ENCODE results near the gene ZRANB1. TPM values are rescaled to one million over a fixed set of nuclear protein-coding genes. Genes with fewer than 3 reads are reported as not detected.
A peak's percentile ranks its signal among the peaks of the same experiment; 100 is the strongest.

Gene ZRANB1
- total and polyA plus RNA-seq, 2 of the 4 experiments (the other 2 are of a cell fraction): 11.2 to 24.7 TPM

DNA sequence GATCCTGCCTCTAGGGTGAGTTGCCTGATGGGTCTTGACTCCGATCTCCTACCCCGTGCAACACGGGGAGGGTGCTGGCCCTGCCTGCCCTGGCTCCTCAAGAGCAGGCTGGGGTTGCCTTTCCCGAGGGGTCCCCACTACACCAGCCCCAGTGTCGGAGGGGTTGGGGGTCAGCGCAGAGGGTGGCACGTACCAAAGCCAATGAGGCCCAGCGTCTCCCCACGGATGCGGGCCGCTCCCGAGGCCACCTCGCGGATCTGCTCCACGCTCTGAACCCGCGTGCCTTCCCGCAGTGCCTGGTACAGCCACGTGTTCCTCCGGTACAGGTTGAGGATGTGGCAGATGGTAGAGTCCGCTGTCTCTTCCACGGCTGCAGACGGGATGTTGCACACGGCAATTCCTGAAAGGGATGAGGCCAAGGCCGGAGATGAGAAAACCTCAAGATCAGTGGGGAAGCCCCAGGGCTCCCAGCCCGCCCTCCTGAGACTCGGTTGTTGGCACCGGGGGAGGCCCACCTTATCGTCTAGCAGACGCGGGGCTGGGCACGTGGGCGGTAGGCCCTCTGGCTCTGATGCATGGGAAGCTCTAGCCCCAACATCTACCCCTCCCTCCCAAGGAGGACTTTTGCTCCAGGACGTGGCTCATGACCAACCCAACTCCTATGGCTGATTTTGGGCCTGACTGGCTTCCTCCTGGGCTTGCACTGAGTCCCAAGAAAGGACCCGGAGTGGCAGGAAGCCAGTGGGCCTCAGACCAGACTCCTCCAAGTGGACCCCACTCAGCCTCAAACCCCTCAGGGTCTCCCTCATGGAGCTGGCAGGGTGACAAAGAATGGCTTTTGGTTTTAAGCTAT, 56.1 kb downstream of the ZRANB1 start (continued):
- no peak for TF ChIP-seq SMC3 (IDR thresholded peaks at IDR 0.05; ENCODE audit: low read depth, low read length)

GRCh38 chr10:124998624-124999291, 56.8 kb downstream of the ZRANB1 start:
- no peaks in the 10 kb centered on the region for H3K27me3 ChIP-seq (ENCODE audit: control insufficient read depth, insufficient read depth, low read length)
- 82% methylated on average over 4 of the region's 16 CpGs; no CpG with 5 or more reads in 1 of the 2 experiments for WGBS, 2 experiments (ENCODE audit: extremely low coverage in 2 of 2, insufficient read length in 1 of 2)
- POLR2A ChIA-PET (ENCODE audit: unreplicated experiment): no interaction called here
- no TSS peak for BruUV-seq (replicated peaks)
- no peak overlapping the region for H3K56ac ChIP-seq (ENCODE audit: extremely low read depth, insufficient read depth, low read length)
- H3K36me3 ChIP-seq (ENCODE audit: control insufficient read depth, insufficient read depth, low read length): peaks cover 66% of the 10 kb centered on the region
- H2AK5ac ChIP-seq (ENCODE audit: low read depth, low read length): no peak overlapping the region; the same call in 1 of the 2 replicates
- peaks cover 21% of the 10 kb centered on the region for H3K9me1 ChIP-seq (ENCODE audit: insufficient read depth, low read length)
- H4K20me1 ChIP-seq (ENCODE audit: insufficient read depth, low read length): peaks cover 45% of the 10 kb centered on the region
- CTCF ChIA-PET: interaction anchor here (0.6 to 1.8 kb wide), 3 partner anchors 37 to 54 kb away, joined by 3 to 13 read pairs (median 4); no protein-coding TSS in a partner anchor
- H3K14ac ChIP-seq (replicated peaks; ENCODE audit: low read depth, low read length): no peak overlapping the region; the same call in none of the 2 replicates
- peak overlapping the region; percentile 2; the same call in 1 of the 2 replicates for H4K91ac ChIP-seq (ENCODE audit: insufficient read depth, low read depth, low read length)
- no peak overlapping the region for H2BK120ac ChIP-seq (ENCODE audit: low read depth, low read length)
- H2AFZ ChIP-seq (replicated peaks; ENCODE audit: low read length, poor library complexity): no peak overlapping the region
- no peak overlapping the region for H2BK15ac ChIP-seq (ENCODE audit: low read depth, low read length)
- ATAC-seq (ENCODE audit: low read depth) (no peak), DNase-seq (no peak)
- in situ Hi-C loops (cut with MboI; ENCODE audit: low sequenced_read_pairs) (loop anchor here (25.0 kb wide), 1 partner anchor 461 kb away; no protein-coding TSS in a partner anchor), intact Hi-C loops (cut with micrococcal nuclease) (loop anchor here (1.0 to 10.0 kb wide), 3 partner anchors 63 to 716 kb away; partner anchors contain the start of gene EDRF1), dilution Hi-C loops (cut with HindIII; ENCODE audit: low sequenced_read_pairs, unreplicated experiment) (no loop called here)
- no peak overlapping the region for H4K5ac ChIP-seq (ENCODE audit: low read depth, low read length)
- no peak overlapping the region for H3K4me2 ChIP-seq (ENCODE audit: low read depth, low read length)
- H3K4me3 ChIP-seq (ENCODE audit: insufficient read depth, low read depth, low read length): no peak overlapping the region
- H3K79me1 ChIP-seq (ENCODE audit: low read depth in 1 of 2, low read length in 2 of 2): peaks cover 20 to 76% of the 10 kb centered on the region in 2 experiments; a peak in 3 of 4 replicates
- H3K4me1 ChIP-seq (ENCODE audit: control insufficient read depth, insufficient read depth, low read length): peaks cover 32% of the 10 kb centered on the region
- peak overlapping the region; percentile 84; the same call in 1 of the 2 replicates for H3K4ac ChIP-seq (ENCODE audit: low read depth, low read length)
- no peaks in the 10 kb centered on the region for H3K9me3 ChIP-seq (ENCODE audit: control insufficient read depth, insufficient read depth, low read length)
- H2BK5ac ChIP-seq (ENCODE audit: low read depth, low read length, poor library complexity, severe bottlenecking): no peak overlapping the region
- no peak overlapping the region for H2AK9ac ChIP-seq (replicated peaks; ENCODE audit: low read depth, low read length, poor library complexity)
- no peak overlapping the region for H3K27ac ChIP-seq (ENCODE audit: insufficient read depth, low read length)
- H4K8ac ChIP-seq (ENCODE audit: low read depth in 2 of 2, low read length in 2 of 2): no peak overlapping the region
- H3K9ac ChIP-seq (ENCODE audit: low read depth, low read length): no peak overlapping the region
- H3K18ac ChIP-seq (ENCODE audit: low read depth, low read length): no peak overlapping the region
- TF ChIP-seq, protein P1, sequence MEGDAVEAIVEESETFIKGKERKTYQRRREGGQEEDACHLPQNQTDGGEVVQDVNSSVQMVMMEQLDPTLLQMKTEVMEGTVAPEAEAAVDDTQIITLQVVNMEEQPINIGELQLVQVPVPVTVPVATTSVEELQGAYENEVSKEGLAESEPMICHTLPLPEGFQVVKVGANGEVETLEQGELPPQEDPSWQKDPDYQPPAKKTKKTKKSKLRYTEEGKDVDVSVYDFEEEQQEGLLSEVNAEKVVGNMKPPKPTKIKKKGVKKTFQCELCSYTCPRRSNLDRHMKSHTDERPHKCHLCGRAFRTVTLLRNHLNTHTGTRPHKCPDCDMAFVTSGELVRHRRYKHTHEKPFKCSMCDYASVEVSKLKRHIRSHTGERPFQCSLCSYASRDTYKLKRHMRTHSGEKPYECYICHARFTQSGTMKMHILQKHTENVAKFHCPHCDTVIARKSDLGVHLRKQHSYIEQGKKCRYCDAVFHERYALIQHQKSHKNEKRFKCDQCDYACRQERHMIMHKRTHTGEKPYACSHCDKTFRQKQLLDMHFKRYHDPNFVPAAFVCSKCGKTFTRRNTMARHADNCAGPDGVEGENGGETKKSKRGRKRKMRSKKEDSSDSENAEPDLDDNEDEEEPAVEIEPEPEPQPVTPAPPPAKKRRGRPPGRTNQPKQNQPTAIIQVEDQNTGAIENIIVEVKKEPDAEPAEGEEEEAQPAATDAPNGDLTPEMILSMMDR (conservative IDR thresholded peaks at IDR 0.05; ENCODE audit: low read depth, low read length): no peak
- no peak for TF ChIP-seq NFE2L2 (IDR thresholded peaks at IDR 0.05; ENCODE audit: low read depth, low read length)
- TF ChIP-seq POLR2A (IDR thresholded peaks at IDR 0.05; ENCODE audit: low read depth, low read length): no peak
- TF ChIP-seq RCOR1 (IDR thresholded peaks at IDR 0.05; ENCODE audit: insufficient replicate concordance, low read length): no peak
- no peak for TF ChIP-seq MAFK (IDR thresholded peaks at IDR 0.05; ENCODE audit: low read depth, low read length)
- TF ChIP-seq FOS (IDR thresholded peaks at IDR 0.05; ENCODE audit: low read depth, low read length): no peak
- TF ChIP-seq MXI1 (IDR thresholded peaks at IDR 0.05; ENCODE audit: borderline replicate concordance, low read depth, low read length): no peak
- TF ChIP-seq RAD21 (IDR thresholded peaks at IDR 0.05; ENCODE audit: low read length): no peak
- no peak for TF ChIP-seq CHD1 (IDR thresholded peaks at IDR 0.05; ENCODE audit: low read depth, low read length)
- H2BK20ac ChIP-seq (ENCODE audit: low read depth, low read length): no peak overlapping the region; the same call in 1 of the 2 replicates
- H3K23ac ChIP-seq (ENCODE audit: low read depth, low read length): no peak overlapping the region

Measured in IMR-90 (cell line).